IMR-90 (cell line): Measurements from ENCODE around the gene SH3RF1. TPM values are rescaled to one million over a fixed set of nuclear protein-coding genes. Genes with fewer than 3 reads are reported as not detected.

ENCODE experiments used
- ATAC-seq: fragments of 200-7000 bp; cut with Tn5 transposase; 2 replicates; pipeline ENCODE4 v1.9.1; 2020; ENCODE audit warnings: low read depth, mild to moderate bottlenecking, moderate library complexity
- BruUV-seq: library from RNA; stranded (reverse); fragments of 400-500 nt; replicated peaks from 2 replicates; lab custom pipeline; 2021; lab: Mats Ljungman, UMichigan
- CTCF ChIA-PET: fragments of 300-600 bp; formaldehyde crosslinking; extraction: SDS; loops from one replicate; lab custom pipeline; 2021; ENCODE audit warnings: antibody characterized with exemption; lab: Yijun Ruan, JAX
- POLR2A ChIA-PET: fragments of 300-600 bp; sonication (Branson Sonifier 250); formaldehyde crosslinking; loops from one replicate; lab custom pipeline; 2022; ENCODE audit warnings: antibody characterized with exemption; ENCODE audit not compliant: unreplicated experiment; lab: Charles Lee
- DNase-seq: peaks from one replicate; pipeline ENCODE4 v3.0.0; 2013
- H2AFZ ChIP-seq: replicated peaks from 2 replicates; pipeline ENCODE3; 2013; ENCODE audit warnings: low read length, mild to moderate bottlenecking; ENCODE audit not compliant: poor library complexity
- H2AK5ac ChIP-seq: 2 replicates; pipeline ENCODE4 v1.6.1; 2013; ENCODE audit warnings: low read depth, low read length, inconsistent platforms
- H2AK9ac ChIP-seq: replicated peaks from 2 replicates; pipeline ENCODE3; 2013; ENCODE audit warnings: mild to moderate bottlenecking, low read depth, low read length, moderate library complexity; ENCODE audit not compliant: poor library complexity
- H2BK120ac ChIP-seq: 2 replicates; pipeline ENCODE4 v1.6.1; 2013; ENCODE audit warnings: low read depth, low read length, inconsistent platforms
- H2BK15ac ChIP-seq: 3 replicates; pipeline ENCODE4 v1.6.1; 2013; ENCODE audit warnings: low read depth, low read length, inconsistent platforms
- H2BK20ac ChIP-seq: 2 replicates; pipeline ENCODE4 v1.6.1; 2013; ENCODE audit warnings: low read depth, mild to moderate bottlenecking, inconsistent platforms, low read length, moderate library complexity
- H2BK5ac ChIP-seq: 2 replicates; pipeline ENCODE4 v1.6.1; 2013; ENCODE audit warnings: mild to moderate bottlenecking, low read depth, low read length, inconsistent platforms; ENCODE audit not compliant: poor library complexity, severe bottlenecking
- H3K14ac ChIP-seq: replicated peaks from 2 replicates; pipeline ENCODE4 v1.6.1; 2013; ENCODE audit warnings: low read depth, low read length, inconsistent platforms
- H3K18ac ChIP-seq: 2 replicates; pipeline ENCODE4 v1.6.1; 2013; ENCODE audit warnings: low read depth, low read length, control low read depth
- H3K23ac ChIP-seq: 2 replicates; pipeline ENCODE4 v1.6.1; 2013; ENCODE audit warnings: low read depth, low read length, inconsistent platforms
- H3K27ac ChIP-seq: 2 replicates; pipeline ENCODE4 v1.5.1; 2013; ENCODE audit warnings: mild to moderate bottlenecking, control low read depth, low read length; ENCODE audit not compliant: insufficient read depth
- H3K27me3 ChIP-seq: 2 replicates; pipeline ENCODE4 v1.6.1; 2013; ENCODE audit warnings: low read length; ENCODE audit not compliant: control insufficient read depth, insufficient read depth
- H3K36me3 ChIP-seq: 2 replicates; pipeline ENCODE4 v1.6.1; 2013; ENCODE audit warnings: low read length, mixed read lengths; ENCODE audit not compliant: control insufficient read depth, insufficient read depth
- H3K4ac ChIP-seq: 2 replicates; pipeline ENCODE4 v1.6.1; 2013; ENCODE audit warnings: low read depth, low read length, inconsistent platforms
- H3K4me1 ChIP-seq: 2 replicates; pipeline ENCODE4 v1.6.1; 2013; ENCODE audit warnings: low read length, mixed read lengths; ENCODE audit not compliant: control insufficient read depth, insufficient read depth
- H3K4me2 ChIP-seq: 2 replicates; pipeline ENCODE4 v1.6.1; 2013; ENCODE audit warnings: low read depth, mild to moderate bottlenecking, control low read depth, low read length, moderate library complexity
- H3K4me3 ChIP-seq: 2 replicates; pipeline ENCODE4 v1.5.1; 2013; ENCODE audit warnings: low read depth, mild to moderate bottlenecking, control low read depth, low read length, moderate library complexity; ENCODE audit not compliant: insufficient read depth
- H3K56ac ChIP-seq: 2 replicates; pipeline ENCODE4 v1.6.1; 2013; ENCODE audit warnings: low read length, inconsistent platforms; ENCODE audit not compliant: insufficient read depth; ENCODE audit errors: extremely low read depth
- H3K79me1 ChIP-seq, 2 experiments: 2 replicates each; pipeline ENCODE4 v1.6.1; 2013; ENCODE audit warnings: low read length in 2 of 2, inconsistent platforms in 1 of 2, low read depth in 1 of 2
- H3K9ac ChIP-seq: 2 replicates; pipeline ENCODE4 v1.6.1; 2013; ENCODE audit warnings: low read depth, low read length, control low read depth
- H3K9me1 ChIP-seq: 2 replicates; pipeline ENCODE4 v1.6.1; 2013; ENCODE audit warnings: low read length, inconsistent platforms; ENCODE audit not compliant: insufficient read depth
- H3K9me3 ChIP-seq: 2 replicates; pipeline ENCODE4 v1.6.1; 2013; ENCODE audit warnings: low read length; ENCODE audit not compliant: control insufficient read depth, insufficient read depth
- H4K20me1 ChIP-seq: 2 replicates; pipeline ENCODE4 v1.6.1; 2013; ENCODE audit warnings: low read length, inconsistent platforms; ENCODE audit not compliant: insufficient read depth
- H4K5ac ChIP-seq: 2 replicates; pipeline ENCODE4 v1.6.1; 2013; ENCODE audit warnings: mild to moderate bottlenecking, low read depth, low read length, control low read depth
- H4K8ac ChIP-seq, 2 experiments: 2 replicates each; pipeline ENCODE4 v1.6.1; 2013; ENCODE audit warnings: low read depth in 2 of 2, low read length in 2 of 2, control low read depth in 1 of 2, inconsistent platforms in 1 of 2
- H4K91ac ChIP-seq: 2 replicates; pipeline ENCODE4 v1.6.1; 2013; ENCODE audit warnings: low read depth, low read length, inconsistent platforms; ENCODE audit not compliant: insufficient read depth
- BHLHE40 ChIP-seq: fragments of 150-350 bp; IDR thresholded peaks from 2 replicates; pipeline ENCODE4 v1.6.1; 2016; ENCODE audit warnings: mild to moderate bottlenecking, low read depth, low read length
- CEBPB ChIP-seq: IDR thresholded peaks from 2 replicates; pipeline ENCODE4 v1.6.1; 2012; ENCODE audit warnings: low read depth, low read length, improper control_type of control experiment
- CHD1 ChIP-seq: IDR thresholded peaks from 2 replicates; pipeline ENCODE4 v1.6.1; 2012; ENCODE audit warnings: low read depth, low read length, improper control_type of control experiment
- CTCF ChIP-seq: conservative IDR thresholded peaks from 2 replicates; pipeline ENCODE4 v1.5.1; 2012; ENCODE audit warnings: mild to moderate bottlenecking, low read depth, low read length, improper control_type of control experiment
- FOS ChIP-seq: fragments of 150-350 bp; IDR thresholded peaks from 2 replicates; pipeline ENCODE4 v1.6.1; 2016; ENCODE audit warnings: low read depth, low read length
- MAFK ChIP-seq: IDR thresholded peaks from 2 replicates; pipeline ENCODE4 v1.6.1; 2012; ENCODE audit warnings: low read depth, low read length, improper control_type of control experiment
- MXI1 ChIP-seq: IDR thresholded peaks from 2 replicates; pipeline ENCODE4 v1.6.1; 2012; ENCODE audit warnings: low read depth, mild to moderate bottlenecking, low read length, moderate library complexity, borderline replicate concordance
- NFE2L2 ChIP-seq: fragments of 150-350 bp; IDR thresholded peaks from 2 replicates; pipeline ENCODE4 v1.6.1; 2016; ENCODE audit warnings: low read depth, mild to moderate bottlenecking, low read length
- POLR2A ChIP-seq: IDR thresholded peaks from 2 replicates; pipeline ENCODE4 v1.6.1; 2012; ENCODE audit warnings: mild to moderate bottlenecking, low read depth, low read length
- RAD21 ChIP-seq: IDR thresholded peaks from 2 replicates; pipeline ENCODE4 v1.6.1; 2012; ENCODE audit warnings: low read length, improper control_type of control experiment
- RCOR1 ChIP-seq: IDR thresholded peaks from 2 replicates; pipeline ENCODE4 v1.6.1; 2012; ENCODE audit warnings: mild to moderate bottlenecking, low read length, improper control_type of control experiment; ENCODE audit not compliant: insufficient replicate concordance
- RFX5 ChIP-seq: IDR thresholded peaks from 2 replicates; pipeline ENCODE4 v1.8.0; 2012; ENCODE audit warnings: low read depth, mild to moderate bottlenecking, low read length, moderate library complexity
- SMC3 ChIP-seq: fragments of 150-350 bp; IDR thresholded peaks from 2 replicates; pipeline ENCODE4 v1.6.1; 2016; ENCODE audit warnings: low read depth, mild to moderate bottlenecking, antibody characterized with exemption, low read length, moderate library complexity
- WGBS, 2 experiments: methylation state at CpG; one replicate each; pipeline versions ENCODE4 v1.1.5 to v1.1.7; 2013; ENCODE audit warnings: missing lambda C conversion rate in 2 of 2; ENCODE audit not compliant: insufficient read length in 1 of 2; ENCODE audit errors: extremely low coverage in 2 of 2; 5-methylcytosine and 5-hydroxymethylcytosine counted together
- dilution Hi-C: fragments of 300-500 bp; cut with HindIII; formaldehyde crosslinking; loops from one replicate; pipeline ENCODE4 v1.14.3; 2018; ENCODE audit warnings: low sequenced_read_pairs; ENCODE audit not compliant: unreplicated experiment
- in situ Hi-C: fragments of 300-500 bp; cut with MboI; formaldehyde crosslinking; loops from 3 replicates; pipeline ENCODE4 v1.14.3; 2019; ENCODE audit warnings: low sequenced_read_pairs, inconsistent platforms, mixed read lengths
- intact Hi-C: fragments of 100-400 bp; cut with micrococcal nuclease; formaldehyde crosslinking; loops from 2 replicates; pipeline ENCODE4 v1.10.0; 2022
- polyA plus RNA-seq, 3 experiments: library from polyadenylated mRNA; depleted of rRNA; stranded (reverse); fragments of >200 nt; gene quantifications; 2 replicates each; pipeline ENCODE4 v1.2.3, GENCODE V29; 2012; ENCODE audit warnings: low replicate concordance in 1 of 3
- total RNA-seq: library from RNA; depleted of rRNA; stranded (reverse); fragments of >200 nt; gene quantifications from 2 replicates; pipeline ENCODE4 v1.2.3, GENCODE V29; 2012
- TF ChIP-seq, protein P1 (sequence below): fragments of 150-350 bp; IDR thresholded peaks from 2 replicates; pipeline ENCODE4 v1.6.1; 2017; ENCODE audit warnings: mild to moderate bottlenecking, antibody characterized with exemption, low read length, low read depth

Gene SH3RF1
- total and polyA plus RNA-seq, 2 of the 4 experiments (the other 2 are of a cell fraction), result 22.0 to 29.8 TPM

DNA sequence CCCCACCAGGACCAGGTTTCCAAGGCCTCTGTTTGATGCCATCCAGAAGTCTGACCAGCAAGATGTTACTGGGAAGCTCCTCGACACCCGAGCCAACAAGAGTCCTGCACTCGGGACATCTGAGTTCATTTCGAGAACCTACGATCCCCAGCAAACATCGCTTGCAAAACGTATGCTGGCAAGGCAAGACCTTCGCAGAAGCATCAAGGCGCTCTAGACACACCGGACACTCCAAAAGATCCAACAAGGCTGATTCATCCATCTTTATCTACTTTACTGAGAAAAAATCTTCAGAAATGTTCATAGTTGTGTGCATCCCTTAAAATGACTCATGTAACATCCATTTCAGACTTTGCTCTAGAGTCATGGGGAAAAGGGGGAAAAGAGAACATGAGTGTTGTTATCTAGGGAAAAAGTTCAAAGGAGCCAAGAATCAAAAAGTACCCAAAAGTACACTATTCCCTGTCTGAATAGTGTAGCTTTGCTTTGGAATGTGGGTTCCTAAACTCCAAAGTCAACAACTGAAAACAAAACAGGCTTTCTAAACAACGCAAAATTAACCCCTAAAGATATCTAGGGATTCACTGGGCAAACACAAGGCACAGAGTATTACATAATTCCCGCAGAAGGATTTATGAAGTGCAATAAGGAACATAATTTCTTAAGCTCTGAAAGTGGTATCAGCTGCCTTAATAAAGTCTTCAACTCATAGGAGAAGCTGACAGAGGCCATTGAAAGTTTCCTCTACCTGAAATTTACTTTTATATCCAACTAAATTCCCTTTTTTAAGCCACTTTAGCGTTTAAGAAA lies 1.6 kb downstream of the SH3RF1 start:
- peaks cover 4% of the 10 kb centered on the region; the same call in 1 of the 2 replicates for H3K36me3 ChIP-seq
- H3K14ac ChIP-seq, result peak overlapping the region; percentile 42
- H2AK5ac ChIP-seq, result peak overlapping the region; percentile 79; the same call in 1 of the 2 replicates
- dilution Hi-C loops (no loop called here), in situ Hi-C loops (loop anchor here (10.0 kb wide), 2 partner anchors 216 to 254 kb away; partner anchors contain the start of gene CBR4), intact Hi-C loops (loop anchor here (1.0 to 10.0 kb wide), 5 partner anchors 117 to 1084 kb away; no protein-coding TSS in a partner anchor)
- H2BK20ac ChIP-seq, result peak overlapping the region; percentile 40
- peak overlapping the region; percentile 67 for H2BK120ac ChIP-seq
- peak overlapping the region; percentile 66 for H3K23ac ChIP-seq
- peak overlapping the region; percentile 53 for H4K91ac ChIP-seq
- H2BK15ac ChIP-seq, result peak overlapping the region; percentile 75; the same call in 2 of the 3 replicates
- peaks cover 26% of the 10 kb centered on the region for H4K20me1 ChIP-seq
- CTCF ChIA-PET, result interaction anchor here (0.9 to 1.5 kb wide), 7 partner anchors 8 to 259 kb away, joined by 3 to 5 read pairs (median 4); partner anchors contain the start of gene CBR4
- peaks cover 9% of the 10 kb centered on the region for H3K4me1 ChIP-seq
- peak overlapping the region; percentile 46 for H2AFZ ChIP-seq
- H3K18ac ChIP-seq, result peak overlapping the region; percentile 53
- BruUV-seq, result no TSS peak
- H4K5ac ChIP-seq, result no peak overlapping the region
- DNase-seq (peak; percentile 87), ATAC-seq (peak; percentile 25)
- no peaks in the 10 kb centered on the region for H3K9me3 ChIP-seq
- peak overlapping the region; percentile 92 for H3K9ac ChIP-seq
- 0% methylated on average over 4 of the region's 13 CpGs; no CpG with 5 or more reads in 1 of the 2 experiments for WGBS, 2 experiments
- peak overlapping the region; percentile 88 for H3K27ac ChIP-seq
- H3K9me1 ChIP-seq, result peaks cover 13% of the 10 kb centered on the region
- H3K4me2 ChIP-seq, result peak overlapping the region; percentile 84
- peak overlapping the region; percentile 94 for H3K56ac ChIP-seq
- peak overlapping the region; percentile 91 for H3K4ac ChIP-seq
- H4K8ac ChIP-seq, result peak overlapping the region; percentile 11 to 49; a peak in 3 of 4 replicates
- H3K79me1 ChIP-seq, result peaks cover 0 to 30% of the 10 kb centered on the region in 2 experiments; a peak in 2 of 4 replicates
- peak overlapping the region; percentile 94 for H3K4me3 ChIP-seq
- no peaks in the 10 kb centered on the region for H3K27me3 ChIP-seq
- H2AK9ac ChIP-seq, result peak overlapping the region; percentile 56
- POLR2A ChIA-PET, result interaction anchor here (0.5 to 1.3 kb wide), 4 partner anchors 9 to 259 kb away, joined by 3 to 10 read pairs (median 4); partner anchors contain the start of gene CBR4
- H2BK5ac ChIP-seq, result peak overlapping the region; percentile 86
- no peak for TF ChIP-seq RFX5
- TF ChIP-seq MXI1, result peak; percentile 14; the same call in 1 of the 2 replicates
- no peak for TF ChIP-seq MAFK
- peak; percentile 12; the same call in 1 of the 2 replicates for TF ChIP-seq SMC3
- no peak for TF ChIP-seq CTCF
- peak; percentile 55; the same call in 1 of the 2 replicates for TF ChIP-seq FOS
- TF ChIP-seq NFE2L2, result no peak
- TF ChIP-seq POLR2A, result peak; percentile 32; the same call in 1 of the 2 replicates
- TF ChIP-seq, protein P1, sequence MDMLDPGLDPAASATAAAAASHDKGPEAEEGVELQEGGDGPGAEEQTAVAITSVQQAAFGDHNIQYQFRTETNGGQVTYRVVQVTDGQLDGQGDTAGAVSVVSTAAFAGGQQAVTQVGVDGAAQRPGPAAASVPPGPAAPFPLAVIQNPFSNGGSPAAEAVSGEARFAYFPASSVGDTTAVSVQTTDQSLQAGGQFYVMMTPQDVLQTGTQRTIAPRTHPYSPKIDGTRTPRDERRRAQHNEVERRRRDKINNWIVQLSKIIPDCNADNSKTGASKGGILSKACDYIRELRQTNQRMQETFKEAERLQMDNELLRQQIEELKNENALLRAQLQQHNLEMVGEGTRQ, result no peak
- TF ChIP-seq CHD1, result 0 out of 2 replicates have a peak, but pooled peaks have one; percentile 35
- no peak for TF ChIP-seq RCOR1
- TF ChIP-seq RAD21, result peak; percentile 24
- TF ChIP-seq CEBPB, result peak; percentile 61
- TF ChIP-seq BHLHE40, result no peak
